CD4-positive, alpha-beta memory T cell (primary cell): ENCODE data around the gene LRFN2. TPM values are rescaled to one million over a fixed set of nuclear protein-coding genes. Genes with fewer than 3 reads are reported as not detected.

Experiments used
- CTCF ChIA-PET: fragments of 350-600 bp; sonication (Branson Sonifier 250); formaldehyde crosslinking; loops from one replicate; lab custom pipeline; 2021; ENCODE audit warnings: inconsistent platforms; ENCODE audit not compliant: partially characterized antibody; lab: Charles Lee
- POLR2A ChIA-PET: fragments of 350-600 bp; sonication (Branson Sonifier 250); formaldehyde crosslinking; loops from one replicate; lab custom pipeline; 2021; ENCODE audit not compliant: partially characterized antibody; lab: Charles Lee
- DNase-seq, 5 donors: peaks; one replicate each; pipeline versions ENCODE4 v3.0.0 to v3.0.0-alpha.2; 2020 to 2022; ENCODE audit warnings: mixed read lengths in 1 of 5
- H3K27ac ChIP-seq: one replicate; pipeline ENCODE4 v1.7.0; 2013; ENCODE audit warnings: low read depth, low read length
- H3K27me3 ChIP-seq: 2 replicates; pipeline ENCODE4 v1.7.0; 2013; ENCODE audit warnings: mild to moderate bottlenecking, low read length, moderate library complexity; ENCODE audit not compliant: insufficient read depth
- H3K36me3 ChIP-seq: 2 replicates; pipeline ENCODE4 v1.7.0; 2013; ENCODE audit warnings: mild to moderate bottlenecking, low read length, moderate library complexity; ENCODE audit not compliant: insufficient read depth
- H3K4me1 ChIP-seq: 2 replicates; pipeline ENCODE4 v1.7.0; 2013; ENCODE audit warnings: mild to moderate bottlenecking, low read length, moderate library complexity; ENCODE audit not compliant: insufficient read depth
- H3K4me3 ChIP-seq, 2 donors: one replicate each; pipeline ENCODE4 v1.7.0; 2013; ENCODE audit warnings: low read length in 2 of 2, mild to moderate bottlenecking in 1 of 2
- H3K9me3 ChIP-seq, 2 donors: one replicate each; pipeline ENCODE4 v1.7.0; 2013; ENCODE audit warnings: low read length in 2 of 2, control low read depth in 1 of 2; ENCODE audit not compliant: control insufficient read depth in 1 of 2
- H3K27ac Mint-ChIP-seq, 7 donors: one replicate each; pipeline ENCODE4 v1.8.0; 2020 to 2021; ENCODE audit warnings: mixed read lengths in 7 of 7, mild to moderate bottlenecking in 6 of 7, inconsistent platforms in 3 of 7, moderate library complexity in 3 of 7
- H3K27me3 Mint-ChIP-seq, 2 donors: one replicate each; pipeline ENCODE4 v1.8.0; 2020 to 2021; ENCODE audit warnings: mixed read lengths in 2 of 2
- H3K36me3 Mint-ChIP-seq, 2 donors: one replicate each; pipeline ENCODE4 v1.8.0; 2020 to 2021; ENCODE audit warnings: mixed read lengths in 2 of 2, inconsistent platforms in 1 of 2, mild to moderate bottlenecking in 1 of 2
- H3K4me1 Mint-ChIP-seq, 4 donors: one replicate each; pipeline ENCODE4 v1.8.0; 2020 to 2021; ENCODE audit warnings: mixed read lengths in 4 of 4, mild to moderate bottlenecking in 1 of 4
- H3K4me3 Mint-ChIP-seq, 8 donors: one replicate each; pipeline ENCODE4 v1.8.0; 2020 to 2021; ENCODE audit warnings: mixed read lengths in 8 of 8, mild to moderate bottlenecking in 7 of 8, moderate library complexity in 6 of 8, inconsistent platforms in 3 of 8
- H3K9me3 Mint-ChIP-seq, 8 donors: one replicate each; pipeline ENCODE4 v1.8.0; 2020 to 2021; ENCODE audit warnings: mixed read lengths in 8 of 8, mild to moderate bottlenecking in 5 of 8, inconsistent platforms in 3 of 8, moderate library complexity in 1 of 8
- intact Hi-C: fragments of 100-400 bp; cut with micrococcal nuclease; formaldehyde crosslinking; loops from one replicate; pipeline ENCODE4 v1.15.1; 2023
- polyA plus RNA-seq, 2 donors: library from polyadenylated mRNA; unstranded; fragments of 300-500 nt; fragmentation: Illumina TruSeq; gene quantifications; one replicate each; pipeline ENCODE4 v1.2.3, GENCODE V29; 2021
- total RNA-seq, 2 experiments: library from RNA; stranded (reverse); gene quantifications; one replicate each; pipeline ENCODE4 v1.2.3, GENCODE V29; 2021

Gene LRFN2
- total and polyA plus RNA-seq, 4 experiments from 2014 or later = 0.17 TPM; not detected in 3

GRCh38 chr6:40358473-40359460, 228.4 kb downstream of the LRFN2 start:
- Histone ChIP-seq H3K9me3 (no peaks in the 10 kb centered on the region), H3K4me1 (no peaks in the 10 kb centered on the region), H3K36me3 (no peaks in the 10 kb centered on the region), H3K27ac (no peak overlapping the region), H3K27me3 (no peaks in the 10 kb centered on the region), H3K4me3 (no peak overlapping the region)
- intact Hi-C loops = no loop called here
- Mint-ChIP-seq H3K27ac (no peak overlapping the region), H3K36me3 (no peaks in the 10 kb centered on the region), H3K4me3 (no peak overlapping the region), H3K4me1 (no peaks in the 10 kb centered on the region), H3K27me3 (peaks cover 10 to 12% of the 10 kb centered on the region in 2 donors), H3K9me3 (peaks cover 0 to 5% (median 0%) of the 10 kb centered on the region in 8 donors)
- CTCF ChIA-PET = no interaction called here
- POLR2A ChIA-PET = no interaction called here
- DNase-seq = no peak

- Mint-ChIP-seq H3K4me1 (no peaks in the 10 kb centered on the region), H3K27ac (no peak overlapping the region), H3K9me3 (peaks cover 0 to 4% (median 0%) of the 10 kb centered on the region in 8 donors), H3K27me3 (peaks cover 3 to 7% of the 10 kb centered on the region in 2 donors), H3K36me3 (no peaks in the 10 kb centered on the region), H3K4me3 (no peak overlapping the region)
- DNase-seq = no peak
- Histone ChIP-seq H3K27ac (no peak overlapping the region), H3K4me1 (no peaks in the 10 kb centered on the region), H3K36me3 (no peaks in the 10 kb centered on the region), H3K4me3 (no peak overlapping the region), H3K9me3 (no peaks in the 10 kb centered on the region), H3K27me3 (no peaks in the 10 kb centered on the region)
- CTCF ChIA-PET = no interaction called here
- intact Hi-C loops = no loop called here
- POLR2A ChIA-PET = no interaction called here
Measured at GRCh38 chr6:40356242-40356910, 230.8 kb downstream of the LRFN2 start.

- CTCF ChIA-PET = no interaction called here
- DNase-seq = no peak
- H3K4me1 Mint-ChIP-seq = no peaks in the 10 kb centered on the region
Measured at GRCh38 chr6:40355532-40355931, 231.6 kb downstream of the LRFN2 start.

GRCh38 chr6:40355066-40355465, 232.1 kb downstream of the LRFN2 start:
- H3K36me3 Mint-ChIP-seq = no peaks in the 10 kb centered on the region
- H3K27me3 ChIP-seq = no peaks in the 10 kb centered on the region
- no peak overlapping the region for H3K4me3 ChIP-seq
- no peak for DNase-seq
- no peaks in the 10 kb centered on the region for H3K9me3 ChIP-seq
- H3K27ac ChIP-seq = no peak overlapping the region
- H3K4me1 ChIP-seq = no peaks in the 10 kb centered on the region
- no peak overlapping the region for H3K27ac Mint-ChIP-seq
- H3K4me1 Mint-ChIP-seq = no peaks in the 10 kb centered on the region
- ChIA-PET POLR2A (no interaction called here), CTCF (no interaction called here)
- no peaks in the 10 kb centered on the region for H3K36me3 ChIP-seq
- intact Hi-C loops = no loop called here
- peaks cover 3 to 6% of the 10 kb centered on the region in 2 donors for H3K27me3 Mint-ChIP-seq
- H3K4me3 Mint-ChIP-seq = no peak overlapping the region
- H3K9me3 Mint-ChIP-seq = peaks cover 0 to 4% (median 0%) of the 10 kb centered on the region in 8 donors

More at GRCh38 chr6:40355532-40355931, 231.6 kb downstream of the LRFN2 start:
- Mint-ChIP-seq H3K27ac (no peak overlapping the region), H3K36me3 (no peaks in the 10 kb centered on the region), H3K27me3 (peaks cover 3 to 6% of the 10 kb centered on the region in 2 donors), H3K9me3 (peaks cover 0 to 4% (median 0%) of the 10 kb centered on the region in 8 donors), H3K4me3 (no peak overlapping the region)
- H3K9me3 ChIP-seq = no peaks in the 10 kb centered on the region
- H3K27ac ChIP-seq = no peak overlapping the region
- intact Hi-C loops = no loop called here
- POLR2A ChIA-PET = no interaction called here
- no peak overlapping the region for H3K4me3 ChIP-seq
- H3K36me3 ChIP-seq = no peaks in the 10 kb centered on the region
- H3K4me1 ChIP-seq = no peaks in the 10 kb centered on the region
- no peaks in the 10 kb centered on the region for H3K27me3 ChIP-seq

- Mint-ChIP-seq H3K9me3 (no peaks in the 10 kb centered on the region), H3K27me3 (peaks cover 1% of the 10 kb centered on the region in 2 donors), H3K4me1 (no peaks in the 10 kb centered on the region), H3K27ac (no peak overlapping the region), H3K4me3 (no peak overlapping the region), H3K36me3 (no peaks in the 10 kb centered on the region)
- H3K27ac ChIP-seq = no peak overlapping the region
- ChIA-PET POLR2A (no interaction called here), CTCF (no interaction called here)
- intact Hi-C loops = no loop called here
- no peaks in the 10 kb centered on the region for H3K4me1 ChIP-seq
- no peaks in the 10 kb centered on the region for H3K27me3 ChIP-seq
- DNase-seq = no peak
- no peaks in the 10 kb centered on the region for H3K36me3 ChIP-seq
- no peak overlapping the region for H3K4me3 ChIP-seq
- H3K9me3 ChIP-seq = no peaks in the 10 kb centered on the region
Measured at GRCh38 chr6:40353967-40354452, 233.2 kb downstream of the LRFN2 start.

- no peaks in the 10 kb centered on the region for H3K27me3 ChIP-seq
- POLR2A ChIA-PET = no interaction called here
- DNase-seq = no peak
- no peaks in the 10 kb centered on the region for H3K4me1 ChIP-seq
- no peak overlapping the region for H3K4me3 ChIP-seq
- Mint-ChIP-seq H3K36me3 (no peaks in the 10 kb centered on the region), H3K4me1 (no peaks in the 10 kb centered on the region), H3K27ac (no peak overlapping the region), H3K9me3 (no peaks in the 10 kb centered on the region), H3K27me3 (peaks cover under 1 to 3% of the 10 kb centered on the region in 2 donors), H3K4me3 (no peak overlapping the region)
- no peaks in the 10 kb centered on the region for H3K36me3 ChIP-seq
- CTCF ChIA-PET = no interaction called here
- intact Hi-C loops = no loop called here
- no peak overlapping the region for H3K27ac ChIP-seq
- H3K9me3 ChIP-seq = no peaks in the 10 kb centered on the region
Measured at GRCh38 chr6:40353197-40353966, 233.8 kb downstream of the LRFN2 start.
